GM12878 (cell line): Measurements from ENCODE around the gene VAV2. TPM values are rescaled to one million over a fixed set of nuclear protein-coding genes. Genes with fewer than 3 reads are reported as not detected.

Experiments used
- ATAC-seq: fragments of 200-7000 bp; cut with Tn5 transposase; 3 replicates; pipeline ENCODE4 v1.9.1; 2020; ENCODE audit warnings: mild to moderate bottlenecking, moderate library complexity
- BruUV-seq: library from RNA; stranded (reverse); fragments of 400-500 nt; replicated peaks from 2 replicates; lab custom pipeline; 2021; lab: Mats Ljungman, UMichigan
- CTCF ChIA-PET: fragments of 300-600 bp; sonication (Branson Sonifier 250); formaldehyde crosslinking; extraction: SDS; loops from one replicate; lab custom pipeline; 2021; ENCODE audit warnings: inconsistent platforms; lab: Yijun Ruan, JAX
- POLR2A ChIA-PET: fragments of 350-600 bp; formaldehyde crosslinking; extraction: SDS; loops from one replicate; lab custom pipeline; 2021; ENCODE audit warnings: inconsistent platforms; lab: Charles Lee
- RAD21 ChIA-PET: fragments of 300-600 bp; sonication (Branson Sonifier 250); formaldehyde crosslinking; loops from one replicate; lab custom pipeline; 2023; ENCODE audit warnings: antibody characterized with exemption; ENCODE audit not compliant: unreplicated experiment; lab: Charles Lee
- SMC1A ChIA-PET: fragments of 300-600 bp; sonication (Branson Sonifier 250); formaldehyde crosslinking; loops from one replicate; lab custom pipeline; 2023; ENCODE audit not compliant: unreplicated experiment, uncharacterized antibody; lab: Charles Lee
- DNase-seq: peaks from one replicate; pipeline ENCODE4 v3.0.0-alpha.2; 2011; ENCODE audit warnings: low read depth, low spot score
- FAIRE-seq: peaks from 3 replicates; lab custom pipeline; 2011; peaks lifted over from hg19 to GRCh38; lab: Jason Lieb, UNC
- H2AFZ ChIP-seq: 2 replicates; pipeline ENCODE4 v1.6.0; 2011; ENCODE audit warnings: low read depth, low read length, control low read depth; ENCODE audit not compliant: control insufficient read depth
- H3K27ac ChIP-seq: 2 replicates; pipeline ENCODE4 v1.5.1; 2011; ENCODE audit warnings: control low read depth; ENCODE audit not compliant: control insufficient read depth, insufficient read depth
- H3K27me3 ChIP-seq, 2 experiments: replicated peaks in 1 of 2; 2 replicates each; pipeline versions ENCODE4 v1.6.0 to v1.6.1; 2011; ENCODE audit warnings: low read length in 1 of 2; ENCODE audit not compliant: control insufficient read depth in 2 of 2, insufficient read depth in 2 of 2
- H3K36me3 ChIP-seq, 2 experiments: 2 replicates each; pipeline ENCODE4 v1.5.1; 2011; ENCODE audit warnings: low read length in 1 of 2; ENCODE audit not compliant: control insufficient read depth in 2 of 2, insufficient read depth in 2 of 2
- H3K4me1 ChIP-seq: 2 replicates; pipeline ENCODE4 v1.6.1; 2011; ENCODE audit warnings: mild to moderate bottlenecking, low read length, moderate library complexity, mixed read lengths; ENCODE audit not compliant: control insufficient read depth, insufficient read depth
- H3K4me2 ChIP-seq: 2 replicates; pipeline ENCODE4 v1.6.0; 2011; ENCODE audit warnings: control low read depth; ENCODE audit not compliant: control insufficient read depth, insufficient read depth
- H3K4me3 ChIP-seq: fragments of 200-600 bp; sonication (generic); 2 replicates; pipeline ENCODE4 v1.5.1; 2016
- H3K79me2 ChIP-seq: 2 replicates; pipeline ENCODE4 v1.6.0; 2011; ENCODE audit warnings: low read length; ENCODE audit not compliant: control insufficient read depth, insufficient read depth
- H3K9ac ChIP-seq: 2 replicates; pipeline ENCODE4 v1.8.0; 2011; ENCODE audit warnings: low read length, control low read depth, mixed read lengths; ENCODE audit not compliant: control insufficient read depth, insufficient read depth
- H3K9me3 ChIP-seq: replicated peaks from 3 replicates; pipeline ENCODE4 v1.5.1; 2011; ENCODE audit warnings: mild to moderate bottlenecking, low read length; ENCODE audit not compliant: control insufficient read depth, insufficient read depth
- H4K20me1 ChIP-seq: 2 replicates; pipeline ENCODE4 v1.6.0; 2011; ENCODE audit not compliant: control insufficient read depth, insufficient read depth
- CHD2 ChIP-seq: IDR thresholded peaks from 2 replicates; pipeline ENCODE4 v1.6.1; 2011; ENCODE audit warnings: low read depth, low read length, improper control_type of control experiment, borderline replicate concordance
- DPF2 ChIP-seq: fragments of 450-650 bp; IDR thresholded peaks from 2 replicates; pipeline ENCODE4 v1.6.1; 2017; ENCODE audit warnings: mild to moderate bottlenecking
- E2F4 ChIP-seq: IDR thresholded peaks from 2 replicates; pipeline ENCODE4 v1.6.1; 2012; ENCODE audit warnings: low read depth, low read length, improper control_type of control experiment
- JUND ChIP-seq: IDR thresholded peaks from 2 replicates; pipeline ENCODE4 v1.6.1; 2012; ENCODE audit warnings: low read depth, mild to moderate bottlenecking, low read length, improper control_type of control experiment, moderate library complexity
- LARP7 ChIP-seq: fragments of 450-650 bp; IDR thresholded peaks from 2 replicates; pipeline ENCODE4 v1.6.1; 2017; ENCODE audit warnings: mild to moderate bottlenecking
- PML ChIP-seq: IDR thresholded peaks from 2 replicates; pipeline ENCODE4 v1.6.1; 2012; ENCODE audit warnings: low read length, inconsistent platforms
- SIN3A ChIP-seq: IDR thresholded peaks from 2 replicates; pipeline ENCODE4 v1.6.1; 2012; ENCODE audit warnings: low read depth, low read length, improper control_type of control experiment
- SMAD5 ChIP-seq: IDR thresholded peaks from 2 replicates; pipeline ENCODE4 v1.6.1; 2016; ENCODE audit warnings: antibody characterized with exemption, low read depth
- TAF1 ChIP-seq: IDR thresholded peaks from 2 replicates; pipeline ENCODE4 v1.6.1; 2011; ENCODE audit warnings: mild to moderate bottlenecking, low read depth, low read length, borderline replicate concordance
- USF2 ChIP-seq: IDR thresholded peaks from 2 replicates; pipeline ENCODE4 v1.6.1; 2011; ENCODE audit warnings: low read depth, low read length, improper control_type of control experiment, borderline replicate concordance
- ZBTB40 ChIP-seq: fragments of 450-650 bp; IDR thresholded peaks from 2 replicates; pipeline ENCODE4 v1.6.1; 2016; ENCODE audit warnings: mild to moderate bottlenecking, moderate library complexity, borderline replicate concordance
- WGBS: methylation state at CpG from one replicate; pipeline ENCODE4 v1.1.6; 2016; ENCODE audit warnings: low lambda C conversion rate; ENCODE audit not compliant: insufficient replicate concordance, insufficient coverage; ENCODE audit errors: missing lambda C conversion rate; 5-methylcytosine and 5-hydroxymethylcytosine counted together
- in situ Hi-C: fragments of 300-500 bp; cut with MboI; formaldehyde crosslinking; loops from 9 replicates; pipeline ENCODE4 v1.14.3; 2018; ENCODE audit warnings: mixed read lengths
- intact Hi-C: fragments of 100-400 bp; cut with micrococcal nuclease; formaldehyde crosslinking; loops from one replicate; pipeline ENCODE4 v1.14.2; 2022; ENCODE audit not compliant: unreplicated experiment
- polyA plus RNA-seq, 11 experiments: library from polyadenylated mRNA; depleted of rRNA in 4 of 11; unstranded in 6 of 11; stranded (reverse) in 5 of 11; fragments of >200 nt; fragmentation: Nextera tagmentation in 4 of 11; fragmentation: Illumina TruSeq in 1 of 11; extraction: Ambion mirVana in 4 of 11; extraction: Trizol in 1 of 11; gene quantifications; 1 replicate in 1 of 11; 2 replicates in 10 of 11; pipeline versions ENCODE4 v1.2.1 to v1.2.3, GENCODE V29; 2011 to 2016; ENCODE audit warnings: inconsistent platforms in 2 of 11, missing spikeins in 2 of 11, low read depth in 1 of 11
- total RNA-seq, 4 experiments: library from RNA; depleted of rRNA in 3 of 4; stranded (reverse); fragments of >200 nt in 3 of 4; fragmentation: Illumina TruSeq in 1 of 4; extraction: Trizol in 1 of 4; gene quantifications; 2 replicates each; pipeline versions ENCODE4 v1.2.1 to v1.2.3, GENCODE V29; 2013 to 2021
- TF ChIP-seq, protein P1 (sequence below): fragments of 450-650 bp; IDR thresholded peaks from 2 replicates; pipeline ENCODE4 v1.6.1; 2017; ENCODE audit warnings: antibody characterized with exemption, mild to moderate bottlenecking, moderate library complexity

VAV2 gene
- total and polyA plus RNA-seq, 10 of the 15 experiments (the other 5 are each of a cell fraction or from before 2014, with no cell fraction given): 0.13 to 43.9 (median 16.9) TPM

- TSS peak; percentile 66 for BruUV-seq
- in situ Hi-C loops (no loop called here), intact Hi-C loops (loop anchor here (2.0 to 5.0 kb wide), 2 partner anchors 79 to 131 kb away; no protein-coding TSS in a partner anchor)
- 11% methylated on average over 29 of the region's 29 CpGs for WGBS
- ChIA-PET POLR2A (interaction anchor here (1.1 kb wide), 1 partner anchor 170 kb away, joined by 3 read pairs; no protein-coding TSS in a partner anchor), SMC1A (interaction anchor here (1.2 kb wide), 1 partner anchor 170 kb away, joined by 3 read pairs; no protein-coding TSS in a partner anchor), RAD21 (interaction anchor here (1.1 to 4.0 kb wide), 3 partner anchors 123 to 171 kb away, joined by 3 to 19 read pairs (median 8); no protein-coding TSS in a partner anchor), CTCF (interaction anchor here (0.5 to 1.4 kb wide), 3 partner anchors 16 to 170 kb away, joined by 3 to 8 read pairs (median 3); no protein-coding TSS in a partner anchor)
- Histone ChIP-seq H3K4me1 (peaks cover 33% of the 10 kb centered on the region), H3K79me2 (peaks cover 20% of the 10 kb centered on the region), H3K27ac (peak overlapping the region; percentile 77), H3K9ac (peak overlapping the region; percentile 82), H3K9me3 (no peaks in the 10 kb centered on the region), H3K27me3 (no peaks in the 10 kb centered on the region), H4K20me1 (no peaks in the 10 kb centered on the region), H3K4me2 (peak overlapping the region; percentile 81), H3K36me3 (peaks cover 8 to 11% of the 10 kb centered on the region in 2 experiments; a peak in 3 of 4 replicates), H2AFZ (peak overlapping the region; percentile 67), H3K4me3 (peak overlapping the region; percentile 53; the same call in 1 of the 2 replicates)
- ATAC-seq (peak; percentile 78), DNase-seq (peak; percentile 57), FAIRE-seq (peak; percentile 91)
- TF ChIP-seq E2F4 (no peak), USF2 (no peak; the same call in 1 of the 2 replicates), PML (no peak), LARP7 (0 out of 2 replicates have a peak, but pooled peaks have one; percentile 23), JUND (no peak; the same call in 1 of the 2 replicates), SMAD5 (no peak), SIN3A (no peak), CHD2 (peak; percentile 90), ZBTB40 (no peak), TAF1 (no peak), DPF2 (peak; percentile 67; the same call in 1 of the 2 replicates)
- TF ChIP-seq, protein P1, sequence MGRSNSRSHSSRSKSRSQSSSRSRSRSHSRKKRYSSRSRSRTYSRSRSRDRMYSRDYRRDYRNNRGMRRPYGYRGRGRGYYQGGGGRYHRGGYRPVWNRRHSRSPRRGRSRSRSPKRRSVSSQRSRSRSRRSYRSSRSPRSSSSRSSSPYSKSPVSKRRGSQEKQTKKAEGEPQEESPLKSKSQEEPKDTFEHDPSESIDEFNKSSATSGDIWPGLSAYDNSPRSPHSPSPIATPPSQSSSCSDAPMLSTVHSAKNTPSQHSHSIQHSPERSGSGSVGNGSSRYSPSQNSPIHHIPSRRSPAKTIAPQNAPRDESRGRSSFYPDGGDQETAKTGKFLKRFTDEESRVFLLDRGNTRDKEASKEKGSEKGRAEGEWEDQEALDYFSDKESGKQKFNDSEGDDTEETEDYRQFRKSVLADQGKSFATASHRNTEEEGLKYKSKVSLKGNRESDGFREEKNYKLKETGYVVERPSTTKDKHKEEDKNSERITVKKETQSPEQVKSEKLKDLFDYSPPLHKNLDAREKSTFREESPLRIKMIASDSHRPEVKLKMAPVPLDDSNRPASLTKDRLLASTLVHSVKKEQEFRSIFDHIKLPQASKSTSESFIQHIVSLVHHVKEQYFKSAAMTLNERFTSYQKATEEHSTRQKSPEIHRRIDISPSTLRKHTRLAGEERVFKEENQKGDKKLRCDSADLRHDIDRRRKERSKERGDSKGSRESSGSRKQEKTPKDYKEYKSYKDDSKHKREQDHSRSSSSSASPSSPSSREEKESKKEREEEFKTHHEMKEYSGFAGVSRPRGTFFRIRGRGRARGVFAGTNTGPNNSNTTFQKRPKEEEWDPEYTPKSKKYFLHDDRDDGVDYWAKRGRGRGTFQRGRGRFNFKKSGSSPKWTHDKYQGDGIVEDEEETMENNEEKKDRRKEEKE: no peak
These were observed 168.7 kb downstream of the VAV2 start for GRCh38 chr9:133823189-133824105.
